ENCODE data around the gene GPR137.

GPR137 gene

GRCh38 chr11:64249563-64250414, 35.9 kb upstream of the GPR137 start:
- peak; percentile 32 for DNase-seq

DNA sequence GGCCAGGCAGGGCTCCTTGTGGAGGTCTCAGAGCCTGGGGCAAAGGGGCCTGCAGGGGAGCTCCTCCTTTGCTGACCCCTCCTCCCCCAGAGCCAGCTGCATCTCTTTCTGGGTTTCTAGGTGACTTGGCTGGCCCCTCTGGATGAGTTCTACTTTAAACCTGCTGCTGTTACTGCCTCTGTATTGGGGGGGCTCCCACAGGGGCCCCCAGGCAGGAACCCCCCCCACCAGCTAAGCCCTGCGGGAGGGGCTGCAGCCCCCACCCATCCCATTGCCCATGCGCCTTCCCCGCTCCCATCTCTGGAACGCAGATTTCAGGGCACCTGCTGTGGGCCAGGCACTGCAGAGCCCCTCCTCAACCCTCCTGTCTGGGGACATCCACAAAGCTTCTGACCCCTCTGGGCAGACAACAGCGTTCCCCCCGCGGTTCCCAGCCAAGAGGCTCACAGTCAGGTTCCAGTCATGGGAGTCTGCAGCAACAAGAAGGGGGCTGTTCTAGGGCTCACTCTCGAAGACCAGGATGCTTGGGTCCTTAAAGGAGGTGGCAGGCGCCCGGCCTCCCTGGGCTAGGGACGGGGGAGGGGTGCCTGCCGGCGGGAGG, 35.1 kb upstream of the GPR137 start:
- DNase-seq, result peak; percentile 69

DNA sequence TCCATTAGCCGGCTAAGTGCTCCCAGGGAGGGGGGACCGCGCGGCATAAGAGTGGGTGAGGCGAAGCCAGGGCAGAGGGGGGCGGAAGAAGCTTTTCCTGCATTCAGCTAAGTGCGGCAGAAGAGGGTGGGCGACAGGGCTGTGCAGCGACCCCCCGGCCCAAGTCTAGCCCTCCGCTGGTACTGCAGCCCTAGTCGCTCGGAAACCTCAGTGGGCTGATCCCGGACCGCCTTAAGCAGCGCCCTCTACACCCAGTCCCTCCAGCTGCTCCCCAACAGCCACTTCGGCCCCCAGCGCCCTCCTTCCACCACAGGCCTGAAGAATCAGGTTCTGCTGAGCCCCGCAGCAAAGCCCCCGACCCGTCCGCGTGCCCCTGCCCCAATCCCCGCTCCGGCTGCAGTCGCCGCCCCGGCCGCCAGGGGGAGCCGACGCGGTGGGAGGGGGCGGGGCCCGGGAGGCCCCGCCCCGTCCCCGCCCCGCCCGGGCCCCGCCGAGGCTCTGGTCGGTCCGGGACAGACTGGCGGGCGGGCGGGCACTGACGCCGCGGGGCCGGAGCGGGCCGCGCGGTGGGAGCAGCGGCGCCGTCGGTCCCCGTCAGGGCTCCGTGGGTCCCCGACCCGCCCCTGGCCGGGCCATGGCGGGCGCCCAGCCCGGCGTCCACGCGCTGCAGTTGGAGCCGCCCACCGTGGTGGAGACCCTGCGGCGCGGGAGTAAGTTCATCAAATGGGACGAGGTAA, 34.5 kb upstream of the GPR137 start, which contains the start of gene PLCB3:
Gene PLCB3, plus strand, starts transcription at position 515 of the 737 bp plus-strand sequence. Its CDS starts 120 bp downstream, at position 635.
- peak; percentile 77 for DNase-seq

DNA sequence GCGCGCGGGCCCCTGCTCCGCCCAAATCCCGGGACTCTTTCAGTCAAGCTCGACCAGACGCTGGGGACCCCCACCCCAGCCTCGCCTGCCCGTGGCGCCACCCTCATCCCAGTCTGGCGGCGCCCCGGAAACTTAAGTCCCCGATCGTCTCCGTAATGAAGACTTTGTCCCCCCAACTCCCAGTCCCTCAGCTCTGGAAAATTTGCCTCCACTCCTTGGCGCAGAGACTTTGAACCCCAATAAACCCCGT, 34.0 kb upstream of the GPR137 start:
- no peak for DNase-seq

GRCh38 chr11:64252003-64252872, 33.4 kb upstream of the GPR137 start:
- DNase-seq, result peak; percentile 64

GRCh38 chr11:64253043-64253442, 32.6 kb upstream of the GPR137 start:
- no peak for DNase-seq

GRCh38 chr11:64253481-64253880, 32.2 kb upstream of the GPR137 start:
- no peak for DNase-seq

DNA sequence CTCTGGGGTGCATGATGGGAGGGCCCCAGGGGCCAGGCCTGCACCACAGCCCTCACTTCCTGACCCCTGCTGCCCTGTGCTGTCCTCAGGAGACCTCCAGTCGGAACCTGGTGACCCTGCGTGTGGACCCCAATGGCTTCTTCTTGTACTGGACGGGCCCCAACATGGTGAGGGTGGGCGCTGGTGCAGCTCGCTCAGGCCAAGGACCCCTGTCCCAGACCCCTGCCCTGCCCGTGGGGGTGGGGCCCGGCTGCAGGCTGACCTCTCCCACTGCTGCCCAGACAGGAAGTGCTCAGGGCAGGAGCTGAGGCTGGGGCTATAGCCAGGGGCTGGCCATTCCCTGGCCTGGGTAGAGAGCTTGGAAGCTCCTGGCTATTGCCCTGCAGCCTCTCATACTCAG, 31.3 kb upstream of the GPR137 start:
- no peak for DNase-seq

GRCh38 chr11:64255135-64256128, 30.2 kb upstream of the GPR137 start:
- no peak for DNase-seq

- DNase-seq, result no peak
Measured at GRCh38 chr11:64256300-64256699, 29.3 kb upstream of the GPR137 start.

GRCh38 chr11:64258356-64258755, 27.3 kb upstream of the GPR137 start:
- DNase-seq, result no peak

- DNase-seq, result no peak
Measured at GRCh38 chr11:64258946-64259532, 26.6 kb upstream of the GPR137 start.

GRCh38 chr11:64259533-64260067, 26.0 kb upstream of the GPR137 start:
- DNase-seq, result no peak

DNA sequence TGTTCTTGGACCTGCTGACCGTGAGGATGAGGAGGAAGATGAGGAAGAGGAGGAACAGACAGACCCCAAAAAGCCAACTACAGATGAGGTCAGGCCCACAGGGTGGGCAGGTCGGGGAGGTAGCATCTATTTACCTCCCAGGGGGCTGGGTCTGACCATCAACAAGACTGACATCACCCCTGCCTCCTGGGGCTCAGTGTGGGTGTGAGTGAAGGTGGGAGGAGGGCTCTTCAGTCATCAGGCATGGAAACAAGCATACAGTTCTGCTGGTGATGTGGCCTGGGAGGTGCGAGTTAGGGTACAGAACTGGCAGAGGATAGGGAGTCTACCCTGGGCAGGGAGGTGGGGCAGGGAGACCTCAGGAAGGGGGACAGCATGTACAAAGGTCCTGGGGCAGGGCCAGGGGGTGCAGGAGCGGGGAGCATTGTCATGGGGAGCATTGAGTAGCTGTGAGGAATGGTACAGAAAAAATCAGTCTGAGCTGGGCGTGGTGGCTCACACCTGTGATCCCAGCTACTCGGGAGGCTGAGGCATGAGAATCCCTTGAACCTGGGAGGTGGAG, 25.4 kb upstream of the GPR137 start:
- no peak for DNase-seq

GRCh38 chr11:64261556-64262080, 24.0 kb upstream of the GPR137 start:
- no peak for DNase-seq

- DNase-seq, result no peak
Measured at GRCh38 chr11:64262271-64263002, 23.2 kb upstream of the GPR137 start.

- no peak for DNase-seq
Measured at GRCh38 chr11:64263021-64263946, 22.4 kb upstream of the GPR137 start.

- no peak for DNase-seq
Measured at GRCh38 chr11:64263947-64264317, 21.7 kb upstream of the GPR137 start.

Data from DMS53 (cell line).